HG02642 (cell line): Measurements from ENCODE around the gene RAB34.
"Not testable (repeated sequence)": the region's sequence is repeated elsewhere in the genome, so short reads cannot be mapped to it uniquely, and the experiment has no call there.

ENCODE experiments used
- ATAC-seq: cut with Tn5 transposase; IDR thresholded peaks from one replicate; pipeline ENCODE4 v1.9.1; 2021; ENCODE audit warnings: mild to moderate bottlenecking; ENCODE audit not compliant: unreplicated experiment, poor library complexity

Gene RAB34

DNA sequence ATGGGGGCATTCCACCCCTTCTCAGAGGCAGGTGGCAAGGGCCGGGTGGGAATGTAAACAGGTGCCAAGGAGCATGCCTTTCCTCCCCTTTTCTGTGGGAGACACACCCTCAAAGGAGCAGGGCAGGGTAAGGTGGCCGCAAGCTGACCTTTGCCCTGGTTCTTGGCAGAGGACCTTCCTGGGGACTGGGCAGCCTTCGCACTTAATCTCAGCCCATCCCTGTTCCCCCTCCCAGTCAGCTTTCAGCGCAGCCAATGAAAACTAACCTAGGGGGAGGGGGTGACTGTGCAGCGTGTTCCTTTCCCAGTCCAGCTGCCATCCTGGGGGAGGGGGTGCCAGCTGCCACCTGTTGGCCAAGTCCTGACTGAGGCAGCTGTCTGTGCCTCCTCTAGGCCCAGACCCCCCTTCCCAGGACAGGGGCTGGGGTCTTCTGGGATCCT is 29.0 kb upstream of the RAB34 start:
- ATAC-seq: no peak

DNA sequence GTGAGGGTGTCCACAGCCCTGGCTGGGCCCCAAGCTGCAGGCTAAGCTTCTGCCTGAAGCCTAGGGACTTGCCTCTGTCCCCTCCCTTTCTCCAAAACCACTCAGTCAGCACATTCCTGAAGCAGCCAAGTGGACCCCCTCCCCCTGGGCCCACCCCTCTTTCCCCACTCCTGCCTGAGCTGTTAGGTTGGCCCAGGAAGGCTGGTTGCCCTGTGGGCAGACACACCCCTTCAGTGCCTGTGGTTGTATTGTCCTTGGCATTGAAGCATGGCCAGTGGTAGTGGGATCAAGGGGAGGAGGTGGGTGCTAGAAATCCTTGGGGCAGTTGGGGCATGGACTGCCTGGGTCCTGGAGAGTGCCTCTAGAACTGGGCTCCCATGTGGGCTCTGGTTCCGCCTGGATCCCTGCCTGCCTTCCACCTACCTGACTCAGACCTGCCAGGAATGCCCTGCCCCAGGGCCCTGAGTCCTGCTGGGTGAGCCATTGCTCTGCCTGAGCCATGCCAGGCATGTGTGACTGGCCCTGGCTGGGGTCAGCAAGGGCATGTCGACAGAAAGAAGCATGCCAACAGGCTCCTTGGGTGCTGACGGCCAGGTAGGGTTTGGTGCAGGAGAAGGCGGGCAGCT is 28.2 kb upstream of the RAB34 start:
- no peak for ATAC-seq

DNA sequence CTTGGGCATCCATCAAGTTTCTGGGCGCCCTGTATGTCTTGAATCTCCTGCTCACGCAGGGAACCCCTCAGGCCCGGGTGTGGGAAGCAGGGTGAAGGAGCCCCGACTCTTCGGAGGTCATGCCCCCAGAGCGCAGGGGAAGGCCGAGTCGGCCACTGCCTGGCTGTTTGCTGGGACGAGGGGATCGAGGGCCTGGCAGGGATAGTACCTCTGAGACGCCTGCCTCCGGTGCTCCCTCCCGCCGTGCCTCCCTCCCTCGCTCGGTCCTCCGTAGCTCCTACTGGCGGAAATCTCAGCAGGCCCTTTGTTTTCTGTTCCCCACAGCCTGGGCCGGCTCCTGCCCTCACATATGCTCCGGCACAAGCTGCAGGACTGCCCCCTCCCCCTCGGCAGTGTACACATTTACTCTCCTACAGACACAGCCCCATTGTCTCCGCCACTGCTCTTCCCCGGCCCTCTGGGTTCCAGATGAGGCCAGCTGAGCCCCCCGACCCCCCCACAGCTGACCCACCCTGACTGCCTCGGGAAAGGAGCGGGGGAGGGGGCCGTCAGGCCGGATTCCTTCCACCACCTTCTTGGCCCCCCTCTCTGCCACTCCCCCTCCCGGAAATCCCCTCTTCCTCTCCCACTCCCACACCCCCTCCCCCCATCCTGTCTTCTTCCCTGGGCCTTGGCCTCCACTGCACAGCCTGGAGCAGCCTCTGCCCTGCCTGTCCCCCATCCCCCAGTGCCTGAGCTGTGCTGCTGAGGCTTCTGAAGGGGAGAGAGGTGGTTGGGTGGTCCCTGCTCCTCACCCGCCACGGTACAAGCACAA is 27.5 kb upstream of the RAB34 start:
- no peak for ATAC-seq

DNA sequence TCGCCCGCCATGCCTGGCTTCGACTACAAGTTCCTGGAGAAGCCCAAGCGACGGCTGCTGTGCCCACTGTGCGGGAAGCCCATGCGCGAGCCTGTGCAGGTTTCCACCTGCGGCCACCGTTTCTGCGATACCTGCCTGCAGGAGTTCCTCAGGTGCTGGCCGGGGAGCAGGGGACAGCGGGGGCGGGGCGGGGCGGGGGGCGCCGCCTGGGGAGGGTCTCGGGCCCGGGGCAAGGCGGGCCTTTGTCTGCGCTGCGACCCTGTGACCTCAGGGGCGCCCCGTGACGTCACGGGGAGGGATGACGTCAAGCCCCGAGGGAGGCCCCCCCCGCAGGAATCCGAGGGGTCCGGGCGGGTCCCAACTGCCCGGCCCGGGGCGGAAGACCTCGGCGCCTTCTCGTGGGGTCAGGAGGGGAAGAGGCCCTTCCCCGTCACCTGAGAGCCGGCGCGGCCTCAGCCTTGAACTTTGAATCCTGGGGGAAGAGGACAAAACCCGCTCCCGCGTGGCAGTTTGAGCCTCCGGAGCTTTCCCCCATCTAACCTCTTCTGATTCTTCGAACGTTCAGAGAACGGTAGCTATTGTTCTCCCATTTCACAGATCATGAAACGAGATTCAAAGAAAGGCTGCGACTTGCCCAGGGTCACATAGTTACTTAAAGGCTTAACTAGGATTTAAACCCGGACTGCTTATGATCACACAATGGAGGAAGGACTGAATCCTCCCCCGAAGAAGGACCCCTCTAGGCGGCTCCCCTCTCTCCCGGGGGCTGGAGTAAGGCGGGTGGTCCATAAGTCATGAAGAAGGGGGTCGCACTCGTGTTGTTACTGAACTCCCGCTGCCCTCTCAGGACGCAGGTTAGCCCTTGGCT is 26.7 kb upstream of the RAB34 start:
- ATAC-seq: peak; percentile 36

DNA sequence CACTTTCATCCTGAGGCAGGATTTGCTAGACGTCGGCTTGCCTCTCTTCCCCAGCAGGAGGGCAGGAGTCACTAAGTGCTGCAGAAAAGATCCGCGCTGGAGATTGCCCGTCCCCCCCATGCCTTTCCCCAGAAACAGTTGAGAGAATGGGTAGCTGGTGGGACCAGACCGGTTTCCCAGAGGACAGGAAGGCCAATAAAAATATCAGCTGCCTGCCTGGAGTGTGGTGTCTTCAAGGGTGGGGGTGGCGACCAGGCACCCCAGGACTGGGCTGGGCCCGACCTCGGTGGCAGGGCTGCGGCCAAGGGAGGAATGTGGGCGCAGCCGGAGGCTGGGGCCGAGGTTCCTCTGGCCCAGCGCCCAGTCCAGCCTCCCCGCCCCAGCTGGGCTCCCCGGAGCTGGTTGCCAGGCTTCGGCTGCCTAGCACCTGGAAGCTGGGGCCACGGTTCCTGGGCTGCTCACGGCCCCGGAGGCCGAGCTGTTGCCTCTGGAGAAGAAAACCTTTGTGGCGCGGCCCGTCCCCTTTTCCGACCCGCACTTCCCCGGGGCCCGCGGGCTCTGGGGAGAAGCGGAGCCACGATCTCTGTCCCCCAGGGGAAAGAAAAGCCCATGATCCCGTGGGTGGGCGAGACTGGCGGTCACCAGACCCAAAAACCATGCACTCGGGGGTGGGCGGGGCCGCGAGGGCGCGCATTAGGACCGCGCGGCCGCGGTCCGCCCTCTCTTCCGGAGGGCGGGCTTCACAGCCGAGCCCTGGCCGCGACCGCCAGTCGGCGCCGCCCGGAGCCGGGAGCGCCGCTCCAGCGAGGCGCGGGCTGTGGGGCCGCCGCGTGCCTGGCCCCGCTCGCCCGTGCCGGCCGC is 25.8 kb upstream of the RAB34 start, which contains the start of gene TRAF4:
TSS of gene TRAF4 (plus strand) at position 769 of the 861 bp plus-strand sequence. CDS start 102 bp downstream, outside the sequence.
- peak; percentile 70 for ATAC-seq

DNA sequence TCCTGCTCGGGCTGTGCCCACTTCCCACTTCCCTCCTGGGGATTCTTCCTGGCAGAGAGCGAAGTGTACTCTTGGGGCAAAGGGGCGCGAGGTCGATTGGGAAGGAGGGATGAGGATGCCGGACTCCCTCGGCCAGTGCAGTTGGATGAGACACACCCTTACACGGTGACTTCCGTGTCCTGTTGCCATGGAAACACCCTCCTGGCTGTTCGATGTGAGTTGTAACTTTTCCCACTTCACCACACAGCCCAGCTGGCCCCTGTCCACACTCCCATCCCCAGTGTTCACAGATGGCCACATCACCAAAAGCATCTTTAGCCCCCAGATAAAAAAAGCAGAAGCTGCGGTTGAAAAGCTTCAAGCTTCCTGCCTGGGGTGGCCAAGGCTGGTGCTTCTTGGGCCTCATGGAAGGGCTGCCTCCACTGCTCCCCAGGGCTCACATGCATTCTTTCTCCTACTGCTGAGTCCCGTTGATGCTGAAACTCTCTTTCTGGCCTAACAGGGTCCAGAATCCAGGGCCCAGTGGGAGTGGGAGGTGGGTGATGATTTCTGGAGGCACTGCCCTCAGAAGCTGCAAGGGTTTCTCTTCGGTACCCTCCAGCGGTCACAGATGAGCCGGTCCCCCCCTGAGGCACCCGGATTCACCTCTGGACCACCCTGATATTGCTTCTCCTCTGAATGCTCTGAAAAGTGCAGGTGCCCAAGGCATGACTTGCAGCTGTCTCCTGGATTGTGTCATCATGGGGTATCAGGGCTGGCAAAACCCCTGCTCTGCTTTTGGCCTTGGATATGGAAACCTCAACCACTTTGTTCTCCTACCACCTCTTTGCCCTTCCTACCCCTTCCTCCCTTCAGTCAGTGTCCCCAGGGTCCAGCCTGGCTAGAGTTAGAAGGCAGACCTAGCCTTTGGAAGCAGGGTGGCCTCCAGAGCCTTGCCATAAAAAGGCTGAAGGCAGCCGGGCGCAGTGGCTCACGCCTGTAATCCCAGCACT is 24.0 kb upstream of the RAB34 start:
- ATAC-seq: no peak

DNA sequence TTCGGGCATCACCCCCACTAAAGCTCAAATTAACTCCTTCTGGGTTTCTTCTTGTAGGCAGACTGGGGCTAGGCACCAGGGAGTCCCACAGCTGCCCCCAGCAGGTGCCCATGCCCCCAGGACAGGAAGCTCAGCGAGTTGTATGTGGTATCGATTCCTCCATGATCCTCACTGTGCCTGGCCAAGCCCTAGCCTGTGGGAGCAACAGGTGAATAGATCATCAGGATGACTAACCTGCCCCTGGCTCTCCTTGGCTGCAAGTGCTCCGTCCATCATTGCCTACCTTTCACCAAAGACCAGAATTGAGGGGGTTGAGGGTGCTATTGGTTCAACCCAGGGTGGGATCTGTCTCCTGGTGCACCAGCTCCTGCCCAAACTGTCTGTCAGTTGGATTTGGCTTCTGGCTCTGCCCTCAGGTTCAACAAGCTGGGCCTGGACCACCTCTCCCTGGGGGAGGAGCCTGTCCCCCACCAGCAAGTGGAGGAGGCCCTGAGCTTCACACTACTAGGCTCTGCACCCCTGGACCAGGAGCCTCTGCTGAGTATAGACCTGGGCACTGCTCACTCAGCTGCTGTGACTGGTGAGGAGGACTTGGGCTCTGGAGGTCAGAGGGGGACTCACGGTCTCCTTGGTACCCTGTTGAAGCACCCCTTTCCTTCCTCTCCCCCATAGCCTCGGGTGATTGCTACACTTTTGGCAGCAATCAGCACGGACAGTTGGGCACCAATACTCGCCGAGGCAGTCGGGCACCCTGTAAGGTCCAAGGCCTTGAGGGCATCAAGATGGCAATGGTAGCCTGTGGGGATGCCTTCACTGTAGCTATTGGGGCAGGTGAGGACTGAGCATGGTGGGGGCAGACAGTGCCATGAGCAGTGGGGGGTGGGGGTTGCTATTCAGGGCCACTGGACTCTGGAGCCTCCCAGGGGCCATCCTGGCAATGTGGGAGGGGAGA is 23.0 kb upstream of the RAB34 start:
- ATAC-seq: no peak

DNA sequence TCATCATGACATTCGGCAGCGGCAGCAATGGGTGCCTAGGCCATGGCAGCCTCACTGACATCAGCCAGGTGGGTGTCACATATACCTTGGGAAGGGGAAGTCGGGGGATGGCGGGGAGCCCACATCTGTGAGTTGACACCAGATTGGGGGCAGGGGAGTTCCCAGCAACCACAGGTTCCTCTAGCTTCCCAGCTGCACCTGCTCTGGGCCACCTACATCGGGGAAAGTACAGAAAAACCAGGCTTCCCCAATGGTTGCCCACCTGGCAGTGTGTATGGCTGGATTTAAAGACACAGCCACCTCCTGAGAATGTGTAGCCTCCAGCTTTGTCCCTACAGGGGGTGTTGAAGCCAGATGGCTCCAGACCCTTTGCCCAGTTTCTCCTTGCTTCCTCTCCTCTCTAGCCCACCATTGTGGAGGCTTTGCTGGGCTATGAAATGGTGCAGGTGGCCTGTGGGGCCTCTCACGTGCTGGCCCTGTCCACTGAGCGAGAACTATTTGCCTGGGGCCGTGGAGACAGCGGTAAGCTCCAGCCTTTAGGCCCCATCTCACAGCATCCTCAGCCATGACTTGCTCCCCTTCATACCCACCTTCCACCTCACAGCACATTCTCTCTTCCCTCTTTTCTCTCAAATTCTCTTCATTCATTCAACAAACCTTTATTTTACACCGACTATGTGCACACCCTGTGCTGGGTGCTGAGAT is 21.2 kb upstream of the RAB34 start:
- peak; percentile 29 for ATAC-seq

DNA sequence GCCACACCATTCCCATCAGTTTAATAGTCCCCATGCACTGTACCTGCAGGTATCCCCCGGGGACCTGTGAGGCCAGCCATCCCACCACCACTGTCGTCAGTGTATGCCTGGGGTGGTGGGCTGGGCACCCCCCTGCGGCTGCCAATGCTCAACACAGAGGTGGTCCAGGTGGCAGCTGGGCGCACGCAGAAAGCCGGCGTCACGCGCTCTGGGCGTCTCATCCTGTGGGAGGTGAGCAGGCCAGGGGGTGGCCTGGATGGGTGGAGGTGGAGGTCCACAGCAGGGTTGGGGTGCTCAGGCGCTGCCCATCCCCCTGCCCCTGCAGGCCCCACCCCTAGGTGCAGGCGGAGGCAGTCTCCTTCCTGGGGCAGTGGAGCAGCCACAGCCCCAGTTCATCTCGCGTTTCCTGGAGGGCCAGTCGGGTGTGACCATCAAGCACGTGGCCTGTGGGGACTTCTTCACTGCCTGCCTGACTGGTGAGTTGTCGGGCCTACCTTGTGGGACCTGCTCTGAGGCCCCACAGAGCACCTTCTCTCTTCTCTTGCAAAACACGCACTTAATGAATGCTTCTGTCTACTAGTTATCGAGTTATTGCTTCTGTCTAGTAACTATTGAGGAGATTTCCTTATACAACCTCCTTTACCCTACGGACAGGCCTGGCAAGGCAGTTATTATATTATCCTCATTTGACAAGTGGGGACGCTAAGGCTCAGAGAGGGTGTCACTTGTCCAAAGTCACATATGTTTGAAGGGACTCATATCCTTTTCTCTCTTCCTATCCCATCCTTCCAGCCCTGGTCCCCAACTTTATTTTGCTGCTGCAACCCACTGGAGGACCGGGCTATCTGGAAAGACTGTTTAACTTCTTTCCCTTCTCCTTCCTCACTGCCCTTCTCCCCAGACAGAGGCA is 20.4 kb upstream of the RAB34 start:
- ATAC-seq: peak; percentile 63

DNA sequence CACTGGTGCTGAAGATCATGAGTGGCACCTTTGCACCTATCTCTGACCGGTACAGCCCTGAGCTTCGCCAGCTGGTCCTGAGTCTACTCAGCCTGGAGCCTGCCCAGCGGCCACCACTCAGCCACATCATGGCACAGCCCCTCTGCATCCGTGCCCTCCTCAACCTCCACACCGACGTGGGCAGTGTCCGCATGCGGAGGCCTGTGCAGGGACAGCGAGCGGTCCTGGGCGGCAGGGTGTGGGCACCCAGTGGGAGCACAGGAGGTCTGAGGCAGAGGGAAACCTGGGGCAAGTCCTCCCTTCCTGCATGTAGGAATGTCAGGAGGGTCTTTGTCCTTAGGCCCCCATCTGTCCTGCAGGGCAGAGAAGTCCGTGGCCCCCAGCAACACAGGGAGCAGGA is 19.6 kb upstream of the RAB34 start:
- ATAC-seq: no peak

DNA sequence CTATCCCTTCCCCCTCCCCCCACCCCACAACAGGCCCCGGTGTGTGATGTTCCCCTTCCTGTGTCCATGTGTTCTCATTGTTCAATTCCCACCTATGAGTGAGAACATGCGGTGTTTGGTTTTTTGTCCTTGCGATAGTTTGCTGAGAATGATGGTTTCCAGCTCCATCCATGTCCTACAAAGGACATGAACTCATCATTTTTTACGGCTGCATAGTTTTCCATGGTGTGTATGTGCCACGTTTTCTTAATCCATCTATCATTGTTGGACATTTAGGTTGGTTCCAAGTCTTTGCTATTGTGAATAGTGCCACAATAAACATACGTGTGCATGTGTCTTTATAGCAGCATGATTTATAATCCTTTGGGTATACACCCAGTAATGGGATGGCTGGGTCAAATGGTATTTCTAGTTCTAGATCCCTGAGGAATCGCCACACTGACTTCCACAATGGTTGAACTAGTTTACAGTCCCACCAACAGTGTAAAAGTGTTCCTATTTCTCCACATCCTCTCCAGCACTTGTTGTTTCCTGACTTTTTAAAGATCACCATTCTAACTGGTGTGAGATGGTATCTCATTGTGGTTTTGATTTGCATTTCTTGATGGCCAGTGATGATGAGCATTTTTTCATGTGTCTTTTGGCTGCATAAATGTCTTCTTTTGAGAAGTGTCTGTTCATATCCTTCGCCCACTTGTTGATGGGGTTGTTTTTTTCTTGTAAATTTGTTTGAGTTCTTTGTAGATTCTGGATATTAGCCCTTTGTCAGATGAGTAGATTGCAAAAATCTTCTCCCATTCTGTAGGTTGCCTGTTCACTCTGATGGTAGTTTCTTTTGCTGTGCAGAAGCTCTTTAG is 18.5 kb upstream of the RAB34 start:
- not testable (repeated sequence) for ATAC-seq

DNA sequence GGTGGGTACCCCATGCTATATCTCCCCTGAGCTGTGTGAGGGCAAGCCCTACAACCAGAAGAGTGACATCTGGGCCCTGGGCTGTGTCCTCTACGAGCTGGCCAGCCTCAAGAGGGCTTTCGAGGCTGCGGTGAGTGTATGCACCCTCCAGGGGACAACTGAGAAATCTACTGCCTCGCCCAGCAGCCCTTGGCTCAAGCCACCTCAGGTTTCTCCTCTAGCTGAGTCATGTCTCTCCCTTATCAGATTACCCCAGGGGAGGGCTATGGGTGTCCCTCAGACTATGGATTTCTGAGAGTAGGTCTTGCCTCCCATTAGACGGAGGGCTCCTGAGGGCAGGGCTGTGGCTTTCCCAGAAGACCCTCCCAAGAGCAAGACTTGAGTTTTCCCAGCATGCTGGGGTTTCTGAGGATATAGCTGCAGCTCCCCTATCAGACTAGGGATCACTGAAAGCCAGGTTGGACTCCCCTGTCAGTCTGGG is 17.6 kb upstream of the RAB34 start:
- no peak for ATAC-seq

DNA sequence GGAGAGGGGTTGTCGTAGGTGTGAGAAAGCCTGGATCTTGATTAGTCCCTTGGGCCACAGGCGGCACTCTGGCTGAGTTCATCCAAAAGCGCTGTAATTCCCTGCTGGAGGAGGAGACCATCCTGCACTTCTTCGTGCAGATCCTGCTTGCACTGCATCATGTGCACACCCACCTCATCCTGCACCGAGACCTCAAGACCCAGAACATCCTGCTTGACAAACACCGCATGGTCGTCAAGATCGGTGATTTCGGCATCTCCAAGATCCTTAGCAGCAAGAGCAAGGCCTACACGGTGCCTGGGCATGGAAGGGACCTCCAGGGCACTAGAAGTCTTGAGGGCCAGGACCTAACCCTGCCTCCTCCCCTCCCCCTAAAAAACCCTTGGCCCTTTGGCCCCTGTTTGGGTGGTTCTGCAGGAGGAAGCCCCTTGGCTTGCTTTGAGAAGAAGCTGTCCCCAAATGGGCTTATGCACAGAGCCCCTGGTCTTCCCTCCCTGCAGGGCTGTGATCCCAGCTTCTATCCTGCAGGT is 17.1 kb upstream of the RAB34 start:
- no peak for ATAC-seq

DNA sequence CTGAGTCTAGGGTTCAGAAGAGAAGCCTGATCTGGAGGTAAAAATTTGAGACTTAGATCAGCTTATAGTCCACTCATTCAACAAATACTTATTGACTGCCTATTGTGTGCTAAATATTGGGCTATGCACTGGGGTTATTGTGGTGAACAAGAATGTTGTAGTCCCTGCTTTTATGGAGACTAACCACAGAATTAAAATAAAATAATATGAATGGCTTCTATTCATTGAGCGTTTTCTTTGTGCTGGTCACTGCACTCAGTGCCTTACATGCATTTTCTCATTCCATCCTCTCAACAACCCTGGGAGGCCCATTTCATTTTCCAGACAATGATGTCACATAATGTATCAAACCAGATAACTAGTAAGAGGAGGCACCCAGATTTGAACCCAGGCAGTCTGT is 15.7 kb upstream of the RAB34 start:
- ATAC-seq: no peak

DNA sequence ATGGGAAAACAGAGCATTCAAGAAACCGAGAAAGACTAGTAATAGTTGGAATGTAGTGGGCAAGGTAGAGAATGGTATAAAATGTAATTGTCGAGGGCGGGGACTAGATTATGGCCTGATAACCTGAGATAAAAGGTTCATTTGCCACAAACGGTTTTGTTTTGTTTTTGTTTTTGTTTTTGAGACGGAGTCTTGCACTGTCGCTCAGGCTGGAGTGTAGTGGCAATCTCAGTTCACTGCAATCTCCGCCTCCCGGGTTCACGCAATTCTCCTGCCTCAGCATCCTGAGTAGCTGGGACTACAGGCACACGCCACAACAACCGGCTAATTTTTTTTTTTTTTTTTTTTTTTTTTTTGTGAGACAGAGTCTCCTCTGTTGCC is 12.3 kb upstream of the RAB34 start:
- no peak for ATAC-seq
